Measurements from ENCODE around the gene KIAA0586.

The KIAA0586 gene

GRCh38 chr14:58598028-58598803 lies 170.7 kb downstream of the KIAA0586 start:
- no peak for TF ChIP-seq CTCF (conservative IDR thresholded peaks at IDR 0.05)
- no peak overlapping the region for H3K27ac ChIP-seq

DNA sequence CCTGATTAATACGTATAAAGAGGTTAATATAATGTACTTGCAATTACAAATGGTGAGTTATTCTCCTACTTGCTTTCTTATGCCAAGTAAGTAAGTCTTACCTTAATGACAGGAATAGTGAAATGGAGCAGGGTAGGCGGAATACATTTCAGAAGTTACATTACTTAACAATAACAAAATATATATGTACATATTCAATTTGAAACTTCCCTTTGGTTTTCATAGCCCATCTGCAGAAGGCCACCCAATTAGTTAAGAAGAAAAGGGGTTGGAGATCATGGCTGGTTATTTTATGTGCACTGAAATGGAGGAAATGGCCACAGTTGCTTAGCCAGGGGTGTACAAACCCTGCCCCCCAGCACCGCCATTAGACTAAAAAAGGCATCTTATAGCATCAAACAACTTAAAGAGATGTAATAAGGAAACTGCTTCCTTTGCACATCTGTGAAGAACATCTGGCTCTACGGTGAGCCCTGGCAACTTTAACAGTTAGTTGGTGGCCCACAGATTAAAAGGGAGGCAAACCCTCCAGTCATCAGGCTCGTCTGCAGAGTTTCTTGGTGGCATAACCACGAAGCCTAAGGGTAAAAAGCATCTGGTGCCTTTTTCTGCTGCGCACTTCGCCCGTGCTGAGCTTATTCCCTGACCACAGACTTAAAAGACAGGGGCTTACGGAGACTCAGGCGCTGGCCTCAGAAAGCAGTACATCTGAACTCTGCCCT lies 171.4 kb downstream of the KIAA0586 start:
- TF ChIP-seq CTCF (conservative IDR thresholded peaks at IDR 0.05) = no peak
- no peak overlapping the region for H3K27ac ChIP-seq

GRCh38 chr14:58599707-58600106 lies 172.2 kb downstream of the KIAA0586 start:
- no peak for TF ChIP-seq CTCF (conservative IDR thresholded peaks at IDR 0.05)
- no peak overlapping the region for H3K27ac ChIP-seq

Data from VCaP (cell line).